Upper lobe of left lung (tissue), 6 donors: ENCODE results near the gene KANK3. TPM values are rescaled to one million over a fixed set of nuclear protein-coding genes. Genes with fewer than 3 reads are reported as not detected.
"Not testable (repeated sequence)": the region's sequence is repeated elsewhere in the genome, so short reads cannot be mapped to it uniquely, and the experiment has no call there.

Experiments used
- ATAC-seq, 2 donors: fragments of 200-7000 bp; cut with Tn5 transposase; one replicate each; pipeline ENCODE4 v1.9.1; 2022; ENCODE audit warnings: mild to moderate bottlenecking in 2 of 2, moderate library complexity in 2 of 2; ENCODE audit not compliant: low FRiP score in 2 of 2
- DNase-seq, 2 donors: peaks; one replicate each; pipeline ENCODE4 v3.0.0-alpha.2; 2019 to 2020
- H3K27ac ChIP-seq, 4 donors: fragments of 200-600 bp; sonication (generic); one replicate each; pipeline ENCODE4 v1.5.1; 2016 to 2019
- H3K27me3 ChIP-seq, 4 donors: fragments of 200-600 bp; sonication (generic); one replicate each; pipeline ENCODE4 v1.5.1; 2017 to 2019
- H3K36me3 ChIP-seq, 4 donors: fragments of 200-600 bp; sonication (generic); one replicate each; pipeline ENCODE4 v1.5.1; 2016 to 2019
- H3K4me1 ChIP-seq, 4 donors: fragments of 200-600 bp; sonication (generic); one replicate each; pipeline ENCODE4 v1.5.1; 2018 to 2019
- H3K4me3 ChIP-seq, 4 donors: fragments of 200-600 bp; sonication (generic); one replicate each; pipeline ENCODE4 v1.5.1; 2017 to 2019; ENCODE audit warnings: mild to moderate bottlenecking in 2 of 4, moderate library complexity in 1 of 4
- H3K9me3 ChIP-seq, 4 donors: fragments of 200-600 bp; sonication (generic); one replicate each; pipeline ENCODE4 v1.5.1; 2018 to 2019
- CTCF ChIP-seq, 6 experiments: fragments of 450-650 bp in 4 of 6; fragments of 200-600 bp in 2 of 6; sonication (generic) in 2 of 6; IDR thresholded peaks; one replicate each; pipeline ENCODE4 v1.5.1; 2016 to 2019; ENCODE audit warnings: antibody characterized with exemption in 6 of 6
- EP300 ChIP-seq, 4 donors: sonication (generic); formaldehyde crosslinking; IDR thresholded peaks; one replicate each; pipeline ENCODE4 v1.5.1; 2017; ENCODE audit warnings: antibody characterized with exemption in 4 of 4, control low read depth in 2 of 4
- POLR2A ChIP-seq, 4 donors: fragments of 450-650 bp; IDR thresholded peaks; one replicate each; pipeline ENCODE4 v1.5.1; 2016 to 2017; ENCODE audit warnings: antibody characterized with exemption in 4 of 4, mild to moderate bottlenecking in 2 of 4
- POLR2AphosphoS5 ChIP-seq, 2 donors: sonication (generic); formaldehyde crosslinking; IDR thresholded peaks; one replicate each; pipeline ENCODE4 v1.5.1; 2017; ENCODE audit warnings: antibody characterized with exemption in 2 of 2
- WGBS, 2 donors: methylation state at CpG; one replicate each; pipeline ENCODE4 v1.1.5; 2017 to 2018; 5-methylcytosine and 5-hydroxymethylcytosine counted together
- total RNA-seq, 6 donors: library from RNA; depleted of rRNA in 4 of 6; stranded (reverse); fragments of >200 nt in 4 of 6; gene quantifications; one replicate each; pipeline versions ENCODE4 v1.1.0 to v1.2.1, GENCODE V29; 2016 to 2021
- donor health status: DM: no; HTN: no; CAD: no; lungs with moderate emphysema.
- donor health status: DM: no; HTN: yes; CAD: no; lungs with severe emphysema.

The KANK3 gene
- total RNA-seq, 6 donors from 2014 or later: 27.7 to 109 (median 56.9) TPM

- peak overlapping the region; percentile 57 to 82 (median 70) for H3K4me3 ChIP-seq
- 18 to 23% methylated on average over 30 of the region's 30 CpGs for WGBS, 2 donors
- H3K9me3 ChIP-seq: no peaks in the 10 kb centered on the region
- H3K27ac ChIP-seq: peak overlapping the region; percentile 89 to 95 (median 92)
- ATAC-seq (no peak), DNase-seq (no peak)
- peaks cover 26 to 42% (median 32%) of the 10 kb centered on the region in 4 donors for H3K4me1 ChIP-seq
- H3K27me3 ChIP-seq: no peaks in the 10 kb centered on the region
- TF ChIP-seq EP300 (IDR thresholded peaks at IDR 0.05): no peak
- TF ChIP-seq CTCF (IDR thresholded peaks at IDR 0.05): no peak
- no peak for TF ChIP-seq POLR2AphosphoS5 (IDR thresholded peaks at IDR 0.05)
- TF ChIP-seq POLR2A (IDR thresholded peaks at IDR 0.05): no peak
- H3K36me3 ChIP-seq: peaks cover 0 to 35% (median 19%) of the 10 kb centered on the region in 4 donors
Observed at GRCh38 chr19:8321986-8322637, 20.9 kb downstream of the KANK3 start.

- Histone ChIP-seq H3K36me3 (peaks cover 0 to 36% (median 20%) of the 10 kb centered on the region in 4 donors), H3K27me3 (no peaks in the 10 kb centered on the region), H3K4me3 (peak within 1 kb of the TSS; percentile 57 to 82 (median 70)), H3K4me1 (peaks cover 34 to 42% (median 36%) of the 10 kb centered on the region in 4 donors), H3K9me3 (no peaks in the 10 kb centered on the region), H3K27ac (peak within 1 kb of the TSS; percentile 89 to 95 (median 92))
- DNase-seq (peak; percentile 95 to 97), ATAC-seq (peak; percentile 95 to 97)
- 1% methylated on average over 42 to 60 of the region's 72 CpGs for WGBS, 2 donors
- peak in 5 of 6 experiments; percentile 40 to 86 (median 47) for TF ChIP-seq CTCF (IDR thresholded peaks at IDR 0.05)
- TF ChIP-seq POLR2A (IDR thresholded peaks at IDR 0.05): peak; percentile 83 to 95 (median 89)
- TF ChIP-seq EP300 (IDR thresholded peaks at IDR 0.05): peak in 1 of 4 donors; percentile 88
- peak; percentile 97 to 99 for TF ChIP-seq POLR2AphosphoS5 (IDR thresholded peaks at IDR 0.05)
Observed at GRCh38 chr19:8321067-8321985, 21.7 kb downstream of the KANK3 start, which contains the start of the genes NDUFA7 and RPS28. TSS of gene NDUFA7 (minus strand) at chr19:8321375. CDS start at chr19:8321358, 17 bp downstream. TSS of gene RPS28 (plus strand) at chr19:8321496. CDS start at chr19:8321531, 35 bp downstream.

- TF ChIP-seq CTCF (IDR thresholded peaks at IDR 0.05): no peak
- no peak for TF ChIP-seq EP300 (IDR thresholded peaks at IDR 0.05)
- no peak for TF ChIP-seq POLR2AphosphoS5 (IDR thresholded peaks at IDR 0.05)
- Histone ChIP-seq H3K36me3 (peaks cover 0 to 39% (median 23%) of the 10 kb centered on the region in 4 donors), H3K27ac (peak overlapping the region; percentile 89 to 95 (median 92)), H3K9me3 (no peaks in the 10 kb centered on the region), H3K27me3 (no peaks in the 10 kb centered on the region), H3K4me1 (peaks cover 34 to 43% (median 39%) of the 10 kb centered on the region in 4 donors), H3K4me3 (peak overlapping the region; percentile 57 to 82 (median 70))
- peak; percentile 1 to 3 for ATAC-seq
- 1 to 2% methylated on average over 12 to 16 of the region's 16 CpGs for WGBS, 2 donors
- DNase-seq: no peak
Observed at GRCh38 chr19:8320564-8321066, 22.4 kb downstream of the KANK3 start.

GRCh38 chr19:8319807-8320520, 23.1 kb downstream of the KANK3 start:
- 85 to 86% methylated on average over 19 of the region's 19 CpGs for WGBS, 2 donors
- Histone ChIP-seq H3K36me3 (peaks cover 0 to 44% (median 27%) of the 10 kb centered on the region in 4 donors), H3K4me1 (peaks cover 34 to 49% (median 41%) of the 10 kb centered on the region in 4 donors), H3K4me3 (peak overlapping the region in 3 of 4 donors; percentile 57 to 82 (median 64)), H3K27ac (peak overlapping the region in 3 of 4 donors; percentile 89 to 92 (median 91)), H3K27me3 (no peaks in the 10 kb centered on the region), H3K9me3 (no peaks in the 10 kb centered on the region)
- TF ChIP-seq POLR2A (IDR thresholded peaks at IDR 0.05) (no peak), CTCF (IDR thresholded peaks at IDR 0.05) (no peak), EP300 (IDR thresholded peaks at IDR 0.05) (no peak), POLR2AphosphoS5 (IDR thresholded peaks at IDR 0.05) (no peak)
- no peak for ATAC-seq
- DNase-seq: no peak

- peaks cover 28 to 53% (median 35%) of the 10 kb centered on the region in 4 donors for H3K4me1 ChIP-seq
- H3K36me3 ChIP-seq: peaks cover 0 to 43% (median 28%) of the 10 kb centered on the region in 4 donors
- WGBS, 2 donors: 78 to 83% methylated on average over 9 of the region's 9 CpGs
- DNase-seq, H3K9me3 ChIP-seq, ATAC-seq, H3K27ac ChIP-seq, H3K4me3 ChIP-seq, H3K27me3 ChIP-seq: not testable (repeated sequence)
Observed at GRCh38 chr19:8318835-8319234, 24.2 kb downstream of the KANK3 start.
